Nucleus accumbens (tissue), 56 donors: Measurements from ENCODE around the gene UBE2J2.
"Not testable (repeated sequence)": the region's sequence is repeated elsewhere in the genome, so short reads cannot be mapped to it uniquely, and the experiment has no call there.

Experiments
- DNase-seq, 56 donors: peaks; one replicate each; lab custom pipeline; 2025; lab: John Stamatoyannopoulos, UW

UBE2J2 gene

DNA sequence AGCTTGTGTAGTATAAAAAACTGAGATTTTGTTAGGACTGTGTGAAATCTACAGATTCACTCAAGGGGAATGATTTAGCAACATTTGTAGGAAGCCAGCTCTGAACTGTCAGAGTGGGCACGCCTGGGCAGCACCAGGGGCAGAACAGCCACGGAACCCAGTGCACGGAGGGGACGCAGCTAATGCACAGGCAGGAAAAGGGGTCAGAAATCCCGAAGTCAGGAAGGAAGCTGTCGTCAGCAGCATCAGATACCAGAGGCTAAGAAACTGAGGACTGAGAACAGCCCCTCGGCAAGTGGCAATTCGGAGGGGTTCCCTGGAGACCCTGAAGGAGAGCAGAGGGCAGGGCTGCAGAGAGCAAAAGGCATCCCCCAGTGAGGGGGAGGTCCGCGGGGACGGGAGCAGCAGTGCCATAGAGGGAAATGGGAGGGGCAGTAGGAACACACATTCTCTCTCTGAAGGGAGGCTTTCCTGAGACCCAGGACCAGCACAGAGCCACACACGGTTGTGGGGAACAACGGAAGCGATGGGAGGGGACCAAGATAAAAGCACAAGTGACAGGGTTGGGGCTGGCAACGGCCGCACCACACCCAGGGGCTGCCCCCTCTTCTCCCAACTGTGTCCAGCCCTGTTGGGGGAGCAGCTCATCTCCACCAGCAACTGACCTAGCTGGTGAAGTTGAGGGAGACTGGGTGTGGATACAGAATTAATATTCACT is 12.7 kb downstream of the UBE2J2 start:
- no peak for DNase-seq

- DNase-seq: peak in 3 of 56 donors; percentile 7 to 26 (median 15)
These were observed 13.6 kb downstream of the UBE2J2 start for GRCh38 chr1:1259951-1260600.

DNA sequence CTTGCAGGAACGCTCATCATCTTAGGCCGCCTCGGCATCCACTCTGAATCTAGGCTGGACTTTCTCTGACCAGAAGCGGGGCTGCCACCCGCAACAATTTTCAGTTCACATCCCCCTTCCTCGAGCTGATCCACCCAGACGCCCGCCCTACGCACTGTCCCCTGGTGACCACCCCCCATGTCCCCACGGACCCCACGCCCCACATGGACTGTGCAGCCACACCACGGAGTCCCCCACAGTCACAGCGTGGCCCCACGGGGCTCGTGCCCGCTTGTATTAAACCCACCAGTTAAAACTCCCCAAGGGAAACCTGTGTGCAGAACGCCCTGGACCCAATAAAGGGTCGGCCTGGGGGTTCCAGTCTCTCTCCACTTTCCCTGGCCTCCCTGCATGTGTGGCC is 14.1 kb downstream of the UBE2J2 start:
- no peak for DNase-seq

GRCh38 chr1:1259119-1259488 is 14.6 kb downstream of the UBE2J2 start:
- DNase-seq: no peak

DNA sequence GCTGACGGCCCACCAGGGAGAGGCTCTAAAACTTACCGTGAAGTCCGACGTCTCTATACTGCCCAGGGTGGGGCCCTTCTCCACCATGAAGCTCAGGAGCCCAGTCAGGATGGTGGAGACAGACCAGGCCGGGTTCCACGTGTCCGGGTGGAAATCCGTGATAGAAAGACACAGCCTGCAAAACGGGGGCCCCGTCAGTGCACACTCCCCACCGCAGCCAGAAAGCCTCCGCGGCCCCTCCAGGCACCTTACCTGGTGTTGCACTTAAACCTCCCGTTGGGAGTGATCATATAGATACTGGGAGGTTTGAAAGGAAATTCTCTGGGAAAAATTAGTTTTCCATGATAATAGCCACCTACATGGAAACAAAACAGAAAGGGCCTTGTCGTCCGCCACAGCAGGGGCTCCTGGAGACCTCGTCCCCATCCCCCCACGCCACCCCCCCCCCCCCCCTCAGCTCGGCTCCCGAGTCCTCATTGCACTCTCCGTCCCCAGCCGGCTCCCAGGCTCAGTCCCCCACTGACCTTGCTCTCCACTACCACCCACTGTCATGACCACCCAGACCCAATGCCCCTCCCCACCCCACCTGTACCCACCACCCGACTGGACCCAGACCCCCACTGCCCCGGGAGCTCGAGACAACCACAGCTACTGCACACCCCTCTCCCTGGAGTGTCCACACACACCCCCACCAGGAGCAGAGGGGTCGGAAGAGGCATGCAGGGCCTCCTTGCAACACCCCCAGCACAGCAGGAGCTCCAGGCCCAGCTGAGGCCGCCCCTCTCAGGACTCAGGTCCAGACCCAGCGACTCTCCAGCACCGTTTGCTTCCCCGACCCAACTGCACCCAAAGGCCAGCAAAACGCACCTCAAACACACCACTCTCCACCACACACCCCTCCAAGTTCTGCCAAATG is 16.4 kb downstream of the UBE2J2 start:
- no peak for DNase-seq

GRCh38 chr1:1255611-1256010 is 18.0 kb downstream of the UBE2J2 start:
- DNase-seq: no peak

GRCh38 chr1:1255078-1255477 is 18.6 kb downstream of the UBE2J2 start:
- no peak for DNase-seq

DNA sequence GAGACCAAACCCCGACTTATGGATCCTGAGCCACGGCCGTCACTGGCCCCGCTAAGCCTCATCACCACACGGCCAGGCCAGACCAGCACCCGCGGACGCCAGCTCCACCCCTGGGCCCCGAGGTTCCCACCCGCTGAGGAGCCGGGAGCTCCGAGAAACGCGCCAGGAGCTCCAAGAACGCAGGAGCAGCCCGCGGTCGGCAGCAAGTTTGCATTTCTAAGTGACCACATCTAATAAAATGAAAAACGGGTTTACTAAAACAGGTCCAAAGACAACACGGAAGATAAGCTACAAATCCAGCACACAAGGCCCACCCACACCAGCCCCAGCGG is 19.0 kb downstream of the UBE2J2 start:
- no peak for DNase-seq

DNA sequence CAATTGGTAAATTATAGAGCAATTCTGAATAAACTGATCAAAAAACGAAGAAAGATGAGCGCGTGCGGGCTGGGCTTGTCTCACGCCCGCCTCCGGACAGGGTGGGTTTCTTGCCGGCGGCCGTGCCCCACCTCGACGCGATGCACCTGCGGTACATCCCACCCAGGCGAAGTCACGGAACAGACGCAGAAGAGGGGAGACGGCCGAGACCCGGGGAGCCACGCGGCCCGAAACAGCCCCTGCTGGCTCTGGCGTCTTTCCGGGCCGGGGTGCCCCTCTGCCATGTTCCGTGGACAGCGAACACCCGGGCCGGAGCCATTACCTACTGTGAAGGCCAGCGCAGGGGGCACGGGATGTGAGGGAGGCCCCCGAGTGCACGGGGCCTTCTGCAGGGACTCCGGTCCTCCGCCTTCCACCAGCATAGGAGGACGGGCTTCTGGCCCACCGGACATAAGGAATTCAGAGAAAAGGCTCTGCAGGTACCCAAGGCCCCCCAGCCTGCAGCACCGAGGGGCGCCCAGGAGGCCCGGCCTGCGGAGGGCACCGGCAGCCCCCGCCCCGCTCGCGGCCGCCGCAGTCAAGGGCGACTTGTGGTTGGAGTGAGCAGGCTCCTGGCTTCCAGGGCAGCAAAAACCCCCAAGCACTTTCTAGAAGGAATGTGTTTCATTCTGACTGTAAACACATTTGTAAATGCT is 19.5 kb downstream of the UBE2J2 start:
- no peak for DNase-seq

- DNase-seq: no peak
These were observed 20.3 kb downstream of the UBE2J2 start for GRCh38 chr1:1253314-1253713.

DNA sequence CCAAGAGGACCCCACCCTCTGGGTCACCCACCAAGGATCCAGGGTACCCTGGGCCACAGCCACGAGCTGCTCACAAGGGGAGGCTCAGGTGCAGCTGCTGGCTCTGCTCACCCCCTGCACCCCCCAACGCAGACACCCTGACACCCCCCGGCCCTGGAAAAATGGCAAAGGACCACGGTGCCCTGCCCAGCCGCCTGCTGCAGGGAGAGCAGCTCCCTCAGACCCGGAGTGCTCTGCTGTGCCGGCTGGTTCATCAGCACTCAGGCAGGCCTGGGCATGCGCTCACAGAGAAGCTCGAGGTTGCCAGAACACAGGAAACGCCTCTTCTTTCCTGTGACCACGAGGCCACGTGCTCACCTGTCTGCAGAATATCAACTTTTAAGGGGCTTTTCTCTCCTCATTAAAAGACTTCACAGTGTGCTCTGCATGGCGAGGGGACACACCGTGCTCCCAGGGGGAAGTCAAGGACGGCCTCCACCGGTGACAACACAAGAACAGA is 22.8 kb downstream of the UBE2J2 start:
- no peak for DNase-seq

GRCh38 chr1:1248009-1248913 is 25.4 kb downstream of the UBE2J2 start:
- not testable (repeated sequence) for DNase-seq

- no peak for DNase-seq
These were observed 26.2 kb downstream of the UBE2J2 start for GRCh38 chr1:1247341-1247913.

GRCh38 chr1:1246577-1247340 is 26.9 kb downstream of the UBE2J2 start, which contains the start of gene C1QTNF12:
C1QTNF12 (minus strand) TSS chr1:1246722; CDS start chr1:1246690, 32 bp downstream.
- DNase-seq: no peak

GRCh38 chr1:1245817-1246576 is 27.7 kb downstream of the UBE2J2 start:
- DNase-seq: no peak

- no peak for DNase-seq
These were observed 28.4 kb downstream of the UBE2J2 start for GRCh38 chr1:1245178-1245816.

DNA sequence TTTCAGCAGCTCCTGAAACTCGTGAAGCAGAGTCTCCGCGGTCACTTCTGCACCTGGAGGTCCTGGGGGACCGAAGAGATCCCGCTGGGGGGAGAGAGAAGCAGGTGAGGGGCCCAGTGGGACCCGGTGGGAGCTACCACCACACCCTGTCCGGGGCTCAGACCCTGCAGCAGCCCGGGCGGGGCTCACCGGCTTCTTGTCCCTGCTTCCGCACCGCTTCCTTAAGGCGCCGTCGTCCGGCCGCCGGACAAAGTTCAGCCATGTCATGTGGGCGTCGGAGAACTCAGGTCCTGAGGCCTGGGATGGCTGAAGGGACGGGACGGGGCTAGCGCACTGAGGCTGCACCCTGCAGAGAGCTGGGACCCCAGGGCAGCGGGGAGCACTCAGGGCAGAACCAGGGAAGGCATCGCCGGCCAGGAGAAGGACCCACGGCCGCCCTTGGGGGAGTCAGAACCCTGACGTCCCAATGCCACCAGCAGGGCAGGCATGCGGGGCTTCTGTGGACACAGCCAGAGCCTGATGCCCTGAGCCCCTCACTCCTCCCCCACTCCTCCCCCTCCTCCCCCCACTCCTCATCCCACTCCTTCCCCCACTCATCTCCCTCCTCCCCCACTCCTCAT is 29.4 kb downstream of the UBE2J2 start:
- DNase-seq: no peak
